ENCODE data around the gene HNRNPU. TPM values are rescaled to one million over a fixed set of nuclear protein-coding genes. Genes with fewer than 3 reads are reported as not detected.

Gene HNRNPU
- polyA plus RNA-seq, 2 of the 4 experiments (the other 2 are of a cell fraction): 449 to 529 TPM

DNA sequence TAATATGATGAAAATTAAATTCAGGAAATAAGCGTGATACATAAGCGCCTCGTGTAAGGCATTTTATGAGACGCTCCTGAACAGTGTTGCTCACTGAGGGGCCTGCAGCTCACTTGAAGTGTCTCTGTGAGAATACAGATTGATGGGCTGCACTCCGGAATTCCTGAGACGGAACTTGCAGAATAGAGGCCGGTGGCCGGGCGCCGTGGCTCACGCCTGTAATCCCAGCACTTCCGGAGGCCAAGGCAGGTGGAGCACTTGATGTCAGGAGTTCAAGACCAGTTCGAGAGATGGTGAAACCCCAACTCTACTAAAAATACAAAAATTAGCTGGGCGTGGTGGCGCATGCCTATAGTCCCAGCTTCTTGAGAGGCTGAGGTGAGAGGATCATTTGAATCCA, 49.5 kb upstream of the HNRNPU start:
- Histone ChIP-seq H3K4me1 (no peaks in the 10 kb centered on the region), H3K4me2 (no peak overlapping the region), H3K27ac (no peak overlapping the region), H3K9me3 (no peaks in the 10 kb centered on the region), H3K4me3 (no peak overlapping the region)
- FAIRE-seq (no peak), DNase-seq (ENCODE audit: low read depth in 1 of 2, low spot score in 1 of 2) (no peak), ATAC-seq (no peak)
- ChIA-PET CTCF (no interaction called here), POLR2A (no interaction called here)
- TF ChIP-seq FOSL2 (IDR thresholded peaks at IDR 0.05) (no peak), FOSL2 (CRISPR knock-in tag; IDR thresholded peaks at IDR 0.05) (no peak), GATA3 (IDR thresholded peaks at IDR 0.05; ENCODE audit: borderline replicate concordance) (no peak), TP53 (CRISPR knock-in tag; IDR thresholded peaks at IDR 0.05) (no peak), EP300 (IDR thresholded peaks at IDR 0.05) (no peak)
- TF ChIP-seq, protein P1, sequence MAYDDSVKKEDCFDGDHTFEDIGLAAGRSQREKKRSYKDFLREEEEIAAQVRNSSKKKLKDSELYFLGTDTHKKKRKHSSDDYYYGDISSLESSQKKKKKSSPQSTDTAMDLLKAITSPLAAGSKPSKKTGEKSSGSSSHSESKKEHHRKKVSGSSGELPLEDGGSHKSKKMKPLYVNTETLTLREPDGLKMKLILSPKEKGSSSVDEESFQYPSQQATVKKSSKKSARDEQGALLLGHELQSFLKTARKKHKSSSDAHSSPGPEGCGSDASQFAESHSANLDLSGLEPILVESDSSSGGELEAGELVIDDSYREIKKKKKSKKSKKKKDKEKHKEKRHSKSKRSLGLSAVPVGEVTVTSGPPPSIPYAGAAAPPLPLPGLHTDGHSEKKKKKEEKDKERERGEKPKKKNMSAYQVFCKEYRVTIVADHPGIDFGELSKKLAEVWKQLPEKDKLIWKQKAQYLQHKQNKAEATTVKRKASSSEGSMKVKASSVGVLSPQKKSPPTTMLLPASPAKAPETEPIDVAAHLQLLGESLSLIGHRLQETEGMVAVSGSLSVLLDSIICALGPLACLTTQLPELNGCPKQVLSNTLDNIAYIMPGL (CRISPR knock-in tag; IDR thresholded peaks at IDR 0.05; ENCODE audit: borderline replicate concordance): no peak
- WGBS (ENCODE audit: missing lambda C conversion rate): 94% methylated on average over 15 of the region's 15 CpGs

- TF ChIP-seq TFCP2L1 (CRISPR knock-in tag; IDR thresholded peaks at IDR 0.05) (no peak), RNF2 (IDR thresholded peaks at IDR 0.05; ENCODE audit: borderline replicate concordance, low read depth) (no peak), EHMT2 (IDR thresholded peaks at IDR 0.05; ENCODE audit: low read depth) (no peak), JUNB (IDR thresholded peaks at IDR 0.05) (no peak), HOXB13 (CRISPR knock-in tag; IDR thresholded peaks at IDR 0.05; ENCODE audit: low read depth) (no peak)
- no peak; a peak in 1 of 6 replicates for ATAC-seq
- Histone ChIP-seq H3K4me3 (no peak overlapping the region), H3K9me3 (no peaks in the 10 kb centered on the region), H3K4me2 (no peak overlapping the region), H3K27ac (no peak overlapping the region), H3K4me1 (no peaks in the 10 kb centered on the region)
- no peak for DNase-seq (ENCODE audit: low read depth in 1 of 2, low spot score in 1 of 2)
- 81% methylated on average over 3 of the region's 3 CpGs for WGBS (ENCODE audit: missing lambda C conversion rate)
- ChIA-PET POLR2A (no interaction called here), CTCF (interaction anchor here (0.6 kb wide), 2 partner anchors 153 to 1303 kb away, joined by 3 read pairs; no protein-coding TSS in a partner anchor)
- no peak for FAIRE-seq
Measured at GRCh38 chr1:244904119-244904518, 39.8 kb upstream of the HNRNPU start.

DNA sequence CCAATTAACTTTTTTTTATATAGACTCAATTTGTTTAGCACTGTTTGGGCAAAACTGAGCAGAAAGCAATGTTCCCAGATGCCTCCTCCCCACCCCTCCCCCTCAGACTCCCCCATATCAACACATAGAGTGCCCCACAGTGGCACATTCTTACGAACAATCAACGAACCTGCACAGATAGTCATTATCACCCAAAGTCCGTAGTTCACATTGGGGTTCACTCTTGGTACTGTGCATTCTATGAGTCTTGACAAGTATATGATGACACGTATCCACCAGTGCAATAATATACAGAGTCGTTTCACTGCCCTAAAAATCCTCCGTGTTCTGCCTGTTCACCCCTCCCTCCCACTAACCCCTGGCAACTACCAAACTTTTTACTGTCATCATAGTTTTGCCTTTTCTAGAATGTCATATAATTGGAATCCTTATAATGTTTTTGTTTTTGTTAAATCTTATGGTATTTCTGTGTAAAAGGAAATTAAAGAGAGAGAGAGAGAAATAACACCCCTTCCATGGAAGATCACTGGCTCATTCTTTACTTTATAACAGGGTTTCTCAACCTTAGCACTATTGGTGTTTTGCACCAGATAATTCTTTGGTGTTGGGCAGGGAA, 37.2 kb upstream of the HNRNPU start:
- TF ChIP-seq RFX5 (IDR thresholded peaks at IDR 0.05) (no peak), TFCP2L1 (CRISPR knock-in tag; IDR thresholded peaks at IDR 0.05) (no peak), POLR2AphosphoS2 (conservative IDR thresholded peaks at IDR 0.05; ENCODE audit: low read length) (no peak), MYC (IDR thresholded peaks at IDR 0.05; ENCODE audit: borderline replicate concordance, low read length) (no peak), FOSB (CRISPR knock-in tag; IDR thresholded peaks at IDR 0.05) (no peak)

GRCh38 chr1:244897476-244898254, 33.3 kb upstream of the HNRNPU start:
- POLR2A ChIA-PET: interaction anchor here (0.9 kb wide), 1 partner anchor 34 kb away, joined by 4 read pairs; no protein-coding TSS in a partner anchor
- peaks cover 13% of the 10 kb centered on the region for H3K4me1 ChIP-seq
- H3K27ac ChIP-seq: no peak overlapping the region; a peak in 1 of 6 replicates
- TF ChIP-seq JUNB (IDR thresholded peaks at IDR 0.05): no peak
- TF ChIP-seq ESRRA (IDR thresholded peaks at IDR 0.05; ENCODE audit: borderline replicate concordance, low read length): no peak
- no peak for ATAC-seq
- H3K4me2 ChIP-seq: no peak overlapping the region
- CTCF ChIA-PET: interaction anchor here (0.7 to 3.1 kb wide), 3 partner anchors 11 to 145 kb away, joined by 4 to 11 read pairs (median 6); no protein-coding TSS in a partner anchor
- no peak for DNase-seq (ENCODE audit: low read depth in 1 of 2, low spot score in 1 of 2)
- H3K4me3 ChIP-seq: no peak overlapping the region
- FAIRE-seq: peak; percentile 23
- H3K9me3 ChIP-seq: no peaks in the 10 kb centered on the region
- WGBS (ENCODE audit: missing lambda C conversion rate): 79% methylated on average over 15 of the region's 15 CpGs

More for the DNA sequence above, 37.2 kb upstream of the HNRNPU start:
- H3K4me1 ChIP-seq: peaks cover 8% of the 10 kb centered on the region
- no peak overlapping the region for H3K27ac ChIP-seq
- no peaks in the 10 kb centered on the region for H3K9me3 ChIP-seq
- WGBS (ENCODE audit: missing lambda C conversion rate): 78% methylated on average over 6 of the region's 6 CpGs
- no peak overlapping the region for H3K4me3 ChIP-seq
- H3K4me2 ChIP-seq: no peak overlapping the region
- CTCF ChIA-PET: no interaction called here
- POLR2A ChIA-PET: no interaction called here
- no peak for DNase-seq (ENCODE audit: low read depth in 1 of 2, low spot score in 1 of 2)
- no peak for ATAC-seq
- no peak for FAIRE-seq

All from A549 (cell line).